HG02678 (cell line): Measurements from ENCODE around the gene HLF.

Source experiments
- ATAC-seq: cut with Tn5 transposase; IDR thresholded peaks from one replicate; pipeline ENCODE4 v1.9.1; 2021; ENCODE audit warnings: mild to moderate bottlenecking, moderate library complexity; ENCODE audit not compliant: unreplicated experiment

The HLF gene

DNA sequence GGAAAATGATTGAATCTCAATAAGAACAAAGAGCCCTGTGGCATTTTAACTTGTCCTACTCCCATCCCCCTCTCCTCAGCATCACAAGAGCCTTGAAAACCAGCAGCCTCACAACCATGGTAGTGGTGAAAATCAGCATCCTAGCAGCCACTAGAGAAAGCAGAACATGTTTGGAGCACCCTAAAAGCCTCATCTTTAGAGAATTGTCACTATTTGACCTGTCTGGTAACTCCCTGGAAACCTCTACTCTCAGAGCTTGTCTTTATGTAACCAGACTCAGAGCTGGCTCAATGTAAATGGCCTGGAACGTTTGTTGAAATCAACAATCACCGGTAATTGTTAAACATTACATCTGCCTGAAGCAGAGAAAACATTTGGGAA, 86.1 kb downstream of the HLF start:
- no peak for ATAC-seq

DNA sequence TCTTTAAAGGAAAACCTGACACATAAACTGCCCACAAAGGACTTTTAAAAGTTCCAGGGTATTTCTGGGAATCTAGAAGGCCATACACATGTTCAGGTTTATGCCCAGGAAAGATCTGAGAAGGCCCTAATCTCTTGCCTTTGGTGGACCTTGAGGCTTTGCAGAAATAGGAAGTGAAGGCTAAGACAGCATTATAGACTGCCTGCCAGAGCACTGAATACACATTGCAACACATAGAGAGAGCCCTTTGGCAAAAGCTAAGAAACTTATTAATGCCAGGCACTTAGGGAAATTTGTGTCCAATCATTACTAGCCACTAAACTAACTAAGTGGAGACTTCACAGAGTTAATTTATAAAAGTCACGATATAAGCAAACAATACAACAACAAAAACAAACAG, 86.5 kb downstream of the HLF start:
- no peak for ATAC-seq

DNA sequence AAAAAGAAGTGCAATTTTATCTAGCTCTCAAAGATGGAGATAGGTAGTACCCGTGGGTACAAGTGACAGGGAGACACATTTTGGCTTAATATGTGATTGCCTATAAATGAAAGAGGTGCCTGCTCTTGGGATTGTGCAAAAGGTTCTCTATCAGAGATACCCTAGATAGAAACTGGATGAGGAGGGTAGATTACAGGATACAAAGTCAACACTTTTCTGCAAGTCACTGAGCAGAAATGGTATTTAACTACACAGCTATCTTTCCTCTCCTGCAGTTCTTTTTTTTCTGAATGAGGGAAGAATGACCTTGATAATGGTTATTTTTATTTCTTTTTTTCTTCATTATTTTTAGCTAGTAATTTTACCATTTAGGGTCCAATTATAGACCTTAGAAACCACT, 89.2 kb downstream of the HLF start:
- ATAC-seq, result no peak

DNA sequence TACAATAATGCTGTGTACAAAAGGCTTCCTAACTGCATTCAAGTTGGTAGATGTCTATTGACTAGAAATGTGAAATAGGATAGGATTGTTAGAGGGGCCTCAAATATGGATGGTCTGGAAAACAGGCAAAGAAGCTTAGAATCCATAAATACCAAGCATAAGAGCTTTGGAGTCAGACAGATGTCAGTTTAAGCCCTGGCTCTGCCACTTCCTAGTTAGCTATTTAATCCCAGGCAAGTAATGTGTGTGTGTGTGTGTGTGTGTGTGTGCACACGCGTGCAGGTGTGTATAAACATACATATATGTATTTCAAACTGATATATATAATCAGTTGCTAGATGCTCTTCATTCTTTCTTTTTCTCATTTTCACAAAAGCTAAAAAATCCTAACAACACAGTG, 90.2 kb downstream of the HLF start:
- ATAC-seq, result no peak

DNA sequence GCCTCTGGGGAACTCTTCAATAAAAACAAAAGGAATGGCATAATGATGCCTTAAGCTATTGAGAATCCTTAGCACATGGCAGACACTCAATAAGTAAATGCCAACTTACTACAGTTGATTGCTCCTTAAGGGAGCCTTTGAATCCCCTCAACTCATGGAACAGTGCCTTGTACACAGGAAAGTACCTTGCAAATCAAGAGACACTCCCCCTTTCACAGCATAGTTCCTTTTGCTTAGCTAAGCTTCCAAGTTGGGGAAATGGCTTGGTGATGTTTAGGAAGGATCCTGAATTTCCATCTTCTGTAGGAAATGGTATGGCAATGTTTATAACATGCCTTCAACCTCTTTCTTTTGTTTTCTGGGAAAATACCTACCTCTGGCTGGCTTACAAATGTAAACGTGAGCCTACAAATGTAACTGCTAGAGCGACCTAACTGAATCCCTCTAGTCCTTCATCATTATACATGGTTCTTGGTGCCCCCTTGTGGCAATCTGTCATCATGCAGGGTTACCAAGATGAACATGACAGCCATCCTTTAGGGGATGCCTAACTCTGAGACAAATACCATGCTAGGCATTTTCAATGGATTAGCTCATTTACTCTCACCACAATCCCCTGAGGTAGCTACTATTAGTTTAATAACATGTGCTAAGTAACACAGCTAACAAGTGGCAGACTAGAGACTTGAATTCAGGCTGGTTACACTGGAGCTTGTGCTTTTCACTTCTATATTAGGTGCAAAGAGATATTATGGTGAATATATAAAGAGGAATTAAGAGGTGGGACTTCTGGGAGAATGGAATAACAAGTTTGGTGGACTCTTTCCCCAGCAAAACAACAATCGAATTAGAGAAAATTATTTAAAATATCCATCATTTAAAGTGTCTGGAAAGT, 91.9 kb downstream of the HLF start:
- ATAC-seq, result peak; percentile 96

DNA sequence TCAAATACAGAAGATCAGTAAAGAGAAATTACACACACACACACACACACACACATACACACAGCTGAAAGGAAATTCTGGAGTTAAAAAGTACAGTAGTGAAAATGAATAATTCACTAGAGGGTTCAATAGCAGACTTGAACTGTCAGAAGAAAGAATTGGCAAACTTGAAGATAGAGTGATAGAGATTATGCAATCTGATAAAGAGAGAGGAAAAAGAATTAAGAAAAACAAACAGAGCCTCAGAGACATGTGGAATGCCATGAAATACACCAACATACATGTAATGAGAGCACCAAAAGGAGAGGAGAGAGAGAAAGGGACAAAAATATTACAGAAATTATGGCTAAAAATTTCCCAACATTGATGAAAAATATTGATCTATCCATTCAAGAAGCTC, 96.2 kb downstream of the HLF start:
- ATAC-seq, result no peak

DNA sequence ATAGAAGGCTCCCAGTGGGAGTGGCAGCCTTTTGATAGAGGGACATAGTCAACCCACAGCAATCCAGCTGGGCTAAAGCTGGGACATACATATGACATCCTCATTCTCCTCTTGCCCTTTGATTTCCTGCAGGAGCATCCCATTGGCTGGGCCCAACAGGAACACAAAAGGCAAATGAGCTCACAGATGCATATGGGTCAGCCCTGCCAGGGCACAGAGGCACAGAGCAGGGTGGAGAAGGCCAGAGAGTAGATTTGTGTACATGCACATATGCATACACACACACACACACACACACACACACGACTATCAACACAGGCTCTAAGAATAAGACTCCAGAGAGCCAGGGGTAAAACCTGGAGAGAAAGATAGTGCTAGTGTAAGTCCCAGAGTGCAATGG, 98.3 kb downstream of the HLF start:
- ATAC-seq, result no peak

DNA sequence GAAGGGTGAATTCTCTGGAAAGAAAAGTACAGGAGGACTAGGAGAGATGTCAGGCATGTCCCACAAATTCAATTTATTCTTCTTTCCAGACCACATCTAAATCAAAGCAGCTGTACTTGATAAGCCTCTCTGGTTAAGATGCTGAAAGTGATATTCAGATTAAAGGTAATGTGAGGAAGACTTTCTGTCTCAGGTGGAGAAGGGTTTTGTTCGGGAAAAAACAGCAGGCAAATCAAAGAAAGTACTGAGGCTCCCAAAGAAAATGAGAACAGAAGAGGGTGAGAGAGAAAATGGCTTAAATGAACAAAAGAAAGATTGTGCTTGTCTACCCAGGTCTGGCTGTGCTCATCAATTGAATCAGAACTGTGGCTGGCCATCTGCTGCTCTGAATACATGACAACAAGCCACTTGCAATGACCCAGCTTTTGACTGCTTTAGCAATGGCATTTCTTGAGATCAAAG, 101.3 kb downstream of the HLF start:
- no peak for ATAC-seq

DNA sequence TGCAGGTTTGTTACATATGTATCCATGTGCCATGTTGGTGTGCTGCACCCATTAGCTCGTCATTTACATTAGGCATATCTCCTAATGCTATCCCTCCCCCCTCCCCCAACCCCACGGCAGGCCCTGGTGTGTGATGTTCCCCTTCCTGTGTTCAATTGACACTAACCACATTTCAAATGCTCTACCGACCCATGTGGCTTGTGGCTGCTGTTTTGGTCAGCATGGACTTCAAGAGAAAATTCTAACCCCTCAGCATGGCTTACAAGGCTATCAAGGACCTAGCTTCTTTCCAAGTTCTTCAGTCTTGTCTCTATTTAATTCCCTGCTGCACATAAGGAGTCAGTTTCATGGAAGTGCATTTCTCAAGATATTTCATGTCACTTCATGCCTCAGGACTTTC, 103.9 kb downstream of the HLF start:
- ATAC-seq, result no peak
